AG04450 (cell line): ENCODE results near the gene ASPM. TPM values are rescaled to one million over a fixed set of nuclear protein-coding genes. Genes with fewer than 3 reads are reported as not detected.
"Not testable (repeated sequence)": the region's sequence is repeated elsewhere in the genome, so short reads cannot be mapped to it uniquely, and the experiment has no call there.

Experiments used
- CTCF ChIA-PET: fragments of 300-600, 350-600 bp; formaldehyde crosslinking; extraction: SDS; loops from one replicate; lab custom pipeline; 2022; ENCODE audit warnings: antibody characterized with exemption, inconsistent platforms; lab: Charles Lee
- POLR2A ChIA-PET: fragments of 350-600 bp; formaldehyde crosslinking; extraction: SDS; loops from one replicate; lab custom pipeline; 2021; ENCODE audit warnings: antibody characterized with exemption, inconsistent platforms; lab: Yijun Ruan, JAX
- DNase-seq: peaks from one replicate; pipeline ENCODE4 v3.0.0-alpha.2; 2011; ENCODE audit warnings: low read depth, low spot score
- H3K27ac ChIP-seq: one replicate; pipeline ENCODE4 v1.5.1; 2012; ENCODE audit warnings: low read depth, low read length, control low read depth
- H3K27me3 ChIP-seq: one replicate; pipeline ENCODE4 v1.6.0; 2012; ENCODE audit warnings: low read length; ENCODE audit not compliant: control insufficient read depth, insufficient read depth
- H3K4me3 ChIP-seq: 2 replicates; pipeline ENCODE4 v1.5.1; 2011; ENCODE audit warnings: mild to moderate bottlenecking, low read depth, low read length, control low read depth
- H3K9me3 ChIP-seq: 2 replicates; pipeline ENCODE4 v1.5.1; 2012; ENCODE audit warnings: low read length; ENCODE audit not compliant: control insufficient read depth, insufficient read depth
- CTCF ChIP-seq: IDR thresholded peaks from 2 replicates; pipeline ENCODE4 v1.5.1; 2011; ENCODE audit warnings: low read depth, low read length, control low read depth, inconsistent platforms
- polyA plus RNA-seq: library from polyadenylated mRNA; depleted of rRNA; stranded (reverse); fragments of >200 nt; gene quantifications from 2 replicates; pipeline ENCODE4 v1.2.3, GENCODE V29; 2011; rRNA removed

Gene ASPM
- polyA plus RNA-seq, 1 experiment: 6.1 TPM

DNA sequence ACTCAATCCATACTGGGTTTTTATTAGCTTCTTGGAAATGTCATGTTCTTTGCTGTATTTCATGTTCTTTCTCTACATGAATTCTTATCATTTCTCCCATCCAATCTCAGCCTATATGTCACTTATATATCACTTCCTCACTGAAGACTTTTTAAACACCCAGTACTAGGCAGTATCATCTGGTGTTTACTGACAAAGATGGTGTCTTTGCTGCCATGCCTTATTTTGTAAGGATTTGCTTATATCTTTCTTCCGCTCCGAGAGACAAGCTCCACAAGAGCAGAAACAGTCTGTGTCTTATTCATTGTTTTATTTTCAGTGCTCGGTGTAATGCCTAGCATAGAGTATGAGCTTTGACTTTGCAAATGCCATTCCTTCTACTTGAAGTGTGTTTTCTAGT is 109.6 kb downstream of the ASPM start:
- H3K9me3 ChIP-seq: no peaks in the 10 kb centered on the region
- POLR2A ChIA-PET: interaction anchor here (0.6 kb wide), 1 partner anchor 9 kb away, joined by 3 read pairs; no protein-coding TSS in a partner anchor
- no peak for TF ChIP-seq CTCF
- no peak overlapping the region for H3K27ac ChIP-seq
- CTCF ChIA-PET: interaction anchor here (0.6 kb wide), 1 partner anchor 10 kb away, joined by 4 read pairs; no protein-coding TSS in a partner anchor
- no peak for DNase-seq
- no peak overlapping the region for H3K4me3 ChIP-seq
- H3K27me3 ChIP-seq: no peaks in the 10 kb centered on the region

DNA sequence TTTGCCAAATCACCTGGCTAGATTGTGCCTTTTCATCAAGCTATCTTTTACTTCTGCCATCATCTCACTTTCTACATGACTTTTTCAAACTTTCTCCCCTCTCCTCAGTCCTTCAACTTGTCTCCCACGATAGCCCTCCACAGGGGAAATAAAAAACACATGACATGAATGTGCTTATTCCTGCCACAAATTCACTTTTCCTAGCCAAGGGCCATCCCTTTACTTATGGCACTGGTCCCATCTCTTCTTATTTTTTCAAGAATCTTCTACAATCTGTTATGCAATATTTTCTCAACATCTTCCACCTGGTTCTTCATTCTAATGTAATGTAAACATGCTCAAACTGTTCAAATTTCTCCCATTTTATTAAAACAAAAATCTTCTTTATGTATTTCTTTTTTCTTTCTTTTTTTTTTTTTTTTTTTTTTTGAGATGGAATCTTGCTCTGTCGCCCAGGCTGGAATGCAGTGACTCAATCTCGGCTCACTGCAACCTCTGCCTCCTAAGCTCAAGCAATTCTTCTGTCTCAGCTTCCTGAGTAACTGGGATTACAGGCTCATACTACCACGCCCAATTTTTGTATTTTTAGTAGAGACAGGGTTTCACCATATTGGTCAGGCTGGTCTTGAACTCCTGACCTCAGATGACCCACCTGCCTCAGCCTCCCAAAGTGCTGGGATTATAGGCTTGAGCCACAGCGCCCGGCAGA is 111.7 kb downstream of the ASPM start:
- DNase-seq, H3K27ac ChIP-seq, H3K27me3 ChIP-seq, POLR2A ChIA-PET, H3K4me3 ChIP-seq, H3K9me3 ChIP-seq: not testable (repeated sequence)
- CTCF ChIA-PET: interaction anchor here (0.9 kb wide), 1 partner anchor 97 kb away, joined by 4 read pairs; no protein-coding TSS in a partner anchor

Other genes starting within 250 kb of the ASPM start
- not detected in 2 replicates for gene CFHR2, start 202.9 kb downstream of the ASPM start, polyA plus RNA-seq
- gene CFHR5, start 169.1 kb downstream of the ASPM start, polyA plus RNA-seq: not detected in 2 replicates
- gene F13B, start 79.4 kb downstream of the ASPM start, polyA plus RNA-seq: not detected in 2 replicates
- gene ZBTB41, start 54.6 kb upstream of the ASPM start, polyA plus RNA-seq: 5.9 and 9.3 TPM in 2 replicates
- gene CRB1, start 121.6 kb upstream of the ASPM start, polyA plus RNA-seq: not detected in 2 replicates